Effector memory CD8-positive, alpha-beta T cell (primary cell): ENCODE measurements around the gene METTL23.
"Not testable (repeated sequence)": the region's sequence is repeated elsewhere in the genome, so short reads cannot be mapped to it uniquely, and the experiment has no call there.

Source experiments
- ATAC-seq: fragments of 150-1000 bp; cut with Tn5 transposase; replicated peaks from 2 replicates; pipeline ENCODE4 v1.10.0; 2021; ENCODE audit warnings: mild to moderate bottlenecking, moderate library complexity
- DNase-seq, 3 experiments: peaks; one replicate each; pipeline ENCODE4 v3.0.0; 2021
- H3K27ac Mint-ChIP-seq, 2 donors: one replicate each; pipeline ENCODE4 v1.8.0; 2022; ENCODE audit warnings: mild to moderate bottlenecking in 2 of 2, mixed read lengths in 2 of 2, moderate library complexity in 2 of 2
- H3K27me3 Mint-ChIP-seq, 2 donors: one replicate each; pipeline ENCODE4 v1.8.0; 2022; ENCODE audit warnings: mixed read lengths in 2 of 2
- H3K36me3 Mint-ChIP-seq: one replicate; pipeline ENCODE4 v1.8.0; 2022; ENCODE audit warnings: mild to moderate bottlenecking, moderate library complexity, mixed read lengths; ENCODE audit not compliant: insufficient read depth
- H3K4me1 Mint-ChIP-seq, 2 donors: one replicate each; pipeline ENCODE4 v1.8.0; 2022; ENCODE audit warnings: low read depth in 2 of 2, mixed read lengths in 2 of 2
- H3K4me3 Mint-ChIP-seq, 2 donors: one replicate each; pipeline ENCODE4 v1.8.0; 2022; ENCODE audit warnings: mild to moderate bottlenecking in 2 of 2, mixed read lengths in 2 of 2, moderate library complexity in 2 of 2
- H3K9me3 Mint-ChIP-seq, 2 donors: one replicate each; pipeline ENCODE4 v1.8.0; 2022; ENCODE audit warnings: mixed read lengths in 2 of 2

The METTL23 gene

DNA sequence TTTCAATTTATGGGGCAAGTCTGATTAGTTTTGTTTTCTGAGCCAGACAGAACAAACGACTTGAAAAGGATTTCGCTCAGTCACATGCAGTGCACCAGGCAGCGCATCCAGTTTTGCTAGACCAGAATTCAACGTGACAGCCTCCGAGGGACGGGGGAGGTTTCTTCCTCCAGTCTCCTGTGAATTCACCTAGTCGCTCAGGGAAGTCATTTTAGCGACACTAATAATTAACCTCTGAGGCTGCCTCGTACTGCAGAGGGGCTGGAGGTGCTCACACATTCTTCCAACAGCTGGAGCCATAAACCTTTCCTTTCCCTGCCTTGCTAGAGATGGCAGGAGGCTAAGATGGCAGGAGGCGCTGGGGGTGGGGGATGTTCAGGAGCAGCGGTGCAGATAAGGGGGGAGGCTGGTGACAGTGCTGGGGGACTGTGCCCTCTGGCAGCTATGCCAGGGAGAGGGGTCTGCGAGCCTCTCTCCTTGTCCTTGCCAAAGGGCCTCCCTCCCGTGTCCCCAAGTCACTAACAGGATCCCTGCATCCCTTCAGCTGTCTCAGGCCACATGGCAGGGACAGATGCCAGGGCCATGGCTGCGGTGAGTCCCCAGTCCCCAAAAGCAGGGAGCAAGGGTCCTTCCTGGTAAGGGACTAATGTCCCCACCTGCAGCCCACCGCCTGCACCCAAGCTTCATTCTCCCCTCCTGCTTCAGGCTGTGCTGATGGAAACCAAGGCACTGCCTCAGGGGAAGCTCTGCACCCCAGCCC, 39.9 kb upstream of the METTL23 start:
- Mint-ChIP-seq H3K9me3 (no peaks in the 10 kb centered on the region), H3K4me1 (peaks cover 10 to 12% of the 10 kb centered on the region in 2 donors), H3K4me3 (no peak overlapping the region), H3K27me3 (no peaks in the 10 kb centered on the region), H3K36me3 (peaks cover 7% of the 10 kb centered on the region), H3K27ac (peak overlapping the region in 1 of 2 donors; percentile 26)
- ATAC-seq: no peak
- no peak for DNase-seq

DNA sequence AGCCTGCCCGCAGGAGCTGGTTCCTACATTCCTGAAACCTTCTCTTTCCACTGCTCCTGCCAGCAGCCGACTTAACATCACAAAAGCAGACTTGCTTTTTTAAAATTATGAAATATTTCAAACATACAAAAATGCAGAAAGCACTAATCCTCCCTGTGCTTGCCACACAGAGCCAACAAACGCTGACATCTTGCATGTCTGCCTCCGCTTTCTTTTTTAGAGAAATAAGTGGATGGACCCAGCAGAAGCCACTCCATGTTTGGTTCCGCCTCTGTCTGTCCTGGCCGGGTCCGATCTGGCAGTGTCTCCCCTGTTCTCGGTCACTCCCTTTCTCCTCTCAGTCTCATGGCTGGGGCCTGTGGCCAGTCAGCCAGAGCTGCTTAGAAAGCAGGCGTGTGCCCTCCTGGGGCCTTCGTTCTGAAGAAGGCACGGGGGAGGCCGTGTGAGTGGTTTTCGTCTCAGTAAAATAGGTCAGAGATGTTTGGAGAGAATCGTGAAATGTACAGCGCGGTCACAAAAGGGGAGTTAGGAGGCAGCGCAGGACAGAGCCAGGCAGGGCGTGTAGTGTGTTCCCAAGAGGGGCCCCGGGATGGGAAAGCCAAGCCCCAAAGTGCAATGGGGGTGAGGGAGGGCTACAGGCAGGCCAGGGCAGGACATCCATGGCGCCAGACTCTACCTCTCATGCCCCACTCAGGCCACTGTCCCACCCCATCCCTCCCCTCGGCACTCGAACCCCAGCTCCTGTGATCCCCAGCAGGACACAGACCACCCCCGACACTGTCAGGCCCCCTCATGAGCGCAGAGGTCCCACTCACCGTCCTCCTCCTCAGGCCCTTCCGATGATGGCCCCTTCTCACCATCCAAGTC, 39.1 kb upstream of the METTL23 start:
- Mint-ChIP-seq H3K9me3 (no peaks in the 10 kb centered on the region), H3K4me3 (no peak overlapping the region), H3K27me3 (no peaks in the 10 kb centered on the region), H3K4me1 (peaks cover 2 to 6% of the 10 kb centered on the region in 2 donors), H3K27ac (peak overlapping the region in 1 of 2 donors; percentile 6), H3K36me3 (peaks cover 7% of the 10 kb centered on the region)
- ATAC-seq (no peak), DNase-seq (no peak)

DNA sequence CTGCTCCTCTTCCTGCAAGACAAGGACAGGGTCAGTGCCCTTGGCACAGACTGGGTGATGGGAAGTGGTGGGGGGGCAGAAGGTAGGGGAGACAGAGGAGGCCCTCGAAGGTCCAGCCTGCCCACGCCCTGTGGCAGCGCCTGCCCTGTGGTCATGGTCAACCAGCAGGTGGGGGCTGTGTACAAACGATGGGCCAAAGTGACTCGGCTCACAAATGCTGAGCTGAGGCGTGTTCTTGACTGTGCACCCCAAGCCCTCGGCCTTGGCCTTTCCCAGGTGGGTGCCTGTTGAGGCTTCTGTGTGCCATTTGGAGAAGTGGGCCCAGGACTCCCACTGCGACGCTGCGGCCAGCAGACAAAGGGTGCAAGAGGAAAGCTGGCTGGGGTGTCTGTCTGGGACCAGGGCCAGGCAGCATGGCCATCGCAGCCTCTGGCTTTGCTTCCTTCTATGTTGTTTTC, 38.4 kb upstream of the METTL23 start:
- no peak overlapping the region for H3K4me3 Mint-ChIP-seq
- peak overlapping the region in 1 of 2 donors; percentile 44 for H3K27ac Mint-ChIP-seq
- no peaks in the 10 kb centered on the region for H3K27me3 Mint-ChIP-seq
- no peak for ATAC-seq
- DNase-seq: no peak
- peaks cover 0 to 2% of the 10 kb centered on the region in 2 donors for H3K4me1 Mint-ChIP-seq
- peaks cover 9% of the 10 kb centered on the region for H3K36me3 Mint-ChIP-seq
- no peaks in the 10 kb centered on the region for H3K9me3 Mint-ChIP-seq

DNA sequence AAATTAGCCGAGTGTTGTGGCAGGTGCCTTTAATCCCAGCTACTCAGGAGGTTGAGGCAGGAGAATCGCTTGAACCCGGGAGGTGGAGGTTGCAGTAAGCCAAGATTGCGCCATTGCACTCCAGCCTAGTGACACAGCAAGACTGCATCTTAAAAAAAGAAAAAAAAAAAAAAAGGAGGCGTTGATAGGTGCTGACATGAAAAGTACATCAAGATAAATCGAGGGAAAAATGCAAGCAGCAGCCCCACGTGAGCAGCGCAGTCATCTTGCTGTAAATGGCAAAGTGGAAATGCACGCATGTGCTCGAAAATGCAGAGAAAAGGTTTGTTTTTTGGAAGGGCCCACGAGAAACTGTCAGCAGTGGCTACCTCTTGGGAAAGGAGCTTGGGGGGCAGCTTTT, 36.8 kb upstream of the METTL23 start:
- H3K27ac Mint-ChIP-seq: no peak overlapping the region
- no peaks in the 10 kb centered on the region for H3K9me3 Mint-ChIP-seq
- H3K27me3 Mint-ChIP-seq: no peaks in the 10 kb centered on the region
- no peak overlapping the region for H3K4me3 Mint-ChIP-seq
- no peaks in the 10 kb centered on the region for H3K4me1 Mint-ChIP-seq
- H3K36me3 Mint-ChIP-seq: peaks cover 10% of the 10 kb centered on the region
- ATAC-seq: no peak
- DNase-seq: no peak

DNA sequence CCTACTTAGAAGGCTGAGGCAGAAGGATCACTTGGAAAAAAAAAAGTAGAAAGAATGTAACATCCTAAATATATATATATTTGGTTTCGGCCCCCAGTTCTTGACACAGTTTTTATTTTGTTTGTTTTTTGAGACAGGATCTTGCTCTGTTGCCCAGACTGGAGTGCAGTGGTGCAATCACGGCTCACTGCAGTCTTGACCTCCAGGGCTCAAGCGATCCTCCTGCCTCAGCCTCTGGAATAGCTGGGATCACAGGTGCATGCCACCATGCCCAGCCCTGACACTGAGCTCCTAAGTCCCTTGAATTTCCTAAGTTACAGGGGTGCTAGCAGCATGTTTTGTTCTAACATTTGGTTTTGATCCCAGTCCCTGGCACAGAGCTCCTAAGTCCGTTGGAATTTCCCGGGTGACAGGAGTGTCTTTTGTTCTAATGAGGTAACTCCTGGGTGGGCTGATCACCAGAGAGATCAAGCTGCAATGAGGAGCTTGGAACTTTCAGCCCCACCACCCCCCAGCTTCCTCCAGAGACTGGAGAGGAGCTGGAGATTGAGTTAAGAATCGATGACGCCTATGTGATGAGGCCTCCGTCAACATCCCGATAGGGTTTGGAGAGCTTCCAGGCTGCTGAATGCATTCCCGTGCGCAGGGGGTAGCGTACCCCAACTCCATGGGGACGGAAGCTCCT, 35.9 kb upstream of the METTL23 start:
- Mint-ChIP-seq H3K9me3 (no peaks in the 10 kb centered on the region), H3K4me1 (peaks cover 0 to 4% of the 10 kb centered on the region in 2 donors), H3K4me3 (no peak overlapping the region), H3K36me3 (peaks cover 6% of the 10 kb centered on the region), H3K27ac (no peak overlapping the region), H3K27me3 (no peaks in the 10 kb centered on the region)
- ATAC-seq: no peak
- DNase-seq: no peak

DNA sequence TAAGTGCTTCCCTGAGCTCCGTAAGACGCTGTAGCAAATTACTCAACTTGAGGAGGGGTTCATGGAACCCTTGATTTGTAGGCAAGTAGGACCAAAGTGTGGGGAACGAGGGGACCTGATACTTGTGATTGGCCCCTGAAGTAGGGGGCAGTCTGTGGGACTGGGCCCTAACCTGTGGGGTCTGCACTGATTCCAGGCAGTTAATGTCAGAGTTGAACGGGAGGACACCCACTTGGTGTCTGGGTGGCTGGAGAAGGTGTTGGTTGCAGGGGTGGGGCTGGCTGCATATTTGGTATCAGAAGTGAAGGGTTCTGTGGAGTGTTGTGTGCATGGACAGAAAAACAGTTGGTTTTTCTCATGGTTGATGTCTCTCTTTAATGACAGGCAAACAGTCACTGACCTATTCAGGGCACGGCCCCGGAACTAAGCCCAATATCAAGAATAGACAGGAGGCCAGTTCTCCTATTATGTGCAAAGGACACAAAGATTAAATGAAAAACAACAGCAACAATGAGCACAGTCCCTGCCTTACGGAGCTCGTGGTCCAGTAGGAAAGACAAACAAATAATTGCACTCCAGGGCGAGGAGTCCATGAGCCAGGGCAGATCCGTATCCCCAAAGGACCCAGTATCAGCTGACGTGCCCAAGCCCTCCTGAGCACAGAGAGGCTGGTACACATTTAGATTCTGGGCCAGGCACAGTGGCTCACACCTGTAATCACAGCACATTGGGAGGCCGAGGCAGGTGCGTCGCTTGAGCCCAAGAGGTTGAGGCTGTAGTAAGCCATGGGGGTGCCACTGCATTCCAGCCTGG, 35.1 kb upstream of the METTL23 start:
- no peak overlapping the region for H3K27ac Mint-ChIP-seq

DNA sequence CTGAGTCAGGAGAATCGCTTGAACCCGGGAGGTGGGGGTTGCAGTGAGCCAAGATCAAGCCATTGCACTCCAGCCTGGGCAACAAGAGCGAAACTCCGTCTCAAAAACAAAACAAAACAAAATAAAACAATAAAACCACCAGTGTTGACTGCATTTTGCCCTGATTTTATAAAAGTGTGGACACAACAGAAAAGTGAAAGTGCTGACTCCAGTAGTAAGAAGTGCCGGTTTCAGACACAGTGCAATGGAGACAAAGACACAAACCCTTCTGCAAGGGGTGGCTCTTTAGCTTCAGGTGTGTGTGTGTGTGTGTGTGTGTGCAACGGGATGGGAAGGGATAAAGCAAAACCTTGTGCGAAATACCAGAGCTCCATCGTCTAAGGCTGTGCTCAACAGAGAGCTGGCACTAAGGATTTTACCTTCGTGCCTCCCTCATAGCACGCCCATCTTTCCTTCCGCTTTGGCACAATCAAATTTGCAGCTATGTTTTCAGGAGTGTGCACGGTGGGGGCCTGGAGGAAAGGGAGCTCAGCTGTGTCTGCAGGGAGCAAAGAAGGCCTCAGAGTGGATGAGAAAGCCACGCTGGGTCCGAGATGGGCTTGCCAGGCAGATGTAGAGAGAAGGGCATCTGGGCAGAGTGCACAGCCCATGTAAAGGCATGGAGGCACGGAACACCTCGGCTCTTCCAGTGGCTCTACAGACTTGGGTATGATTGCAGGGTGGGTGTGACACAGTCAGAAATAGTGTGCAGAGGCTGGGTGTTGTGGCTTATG, 31.4 kb upstream of the METTL23 start:
- DNase-seq (no peak), ATAC-seq (no peak)
- Mint-ChIP-seq H3K36me3 (peaks cover 6% of the 10 kb centered on the region), H3K4me1 (peaks cover 12 to 23% of the 10 kb centered on the region in 2 donors), H3K27me3 (no peaks in the 10 kb centered on the region), H3K27ac (peak overlapping the region in 1 of 2 donors; percentile 60), H3K4me3 (peak overlapping the region in 1 of 2 donors; percentile 29), H3K9me3 (no peaks in the 10 kb centered on the region)

More for the DNA sequence above, 35.1 kb upstream of the METTL23 start:
- DNase-seq (no peak), ATAC-seq (no peak)
- H3K9me3 Mint-ChIP-seq: no peaks in the 10 kb centered on the region
- H3K4me3 Mint-ChIP-seq: no peak overlapping the region
- H3K36me3 Mint-ChIP-seq: peaks cover 6% of the 10 kb centered on the region
- no peaks in the 10 kb centered on the region for H3K27me3 Mint-ChIP-seq
- H3K4me1 Mint-ChIP-seq: peaks cover 4 to 8% of the 10 kb centered on the region in 2 donors

DNA sequence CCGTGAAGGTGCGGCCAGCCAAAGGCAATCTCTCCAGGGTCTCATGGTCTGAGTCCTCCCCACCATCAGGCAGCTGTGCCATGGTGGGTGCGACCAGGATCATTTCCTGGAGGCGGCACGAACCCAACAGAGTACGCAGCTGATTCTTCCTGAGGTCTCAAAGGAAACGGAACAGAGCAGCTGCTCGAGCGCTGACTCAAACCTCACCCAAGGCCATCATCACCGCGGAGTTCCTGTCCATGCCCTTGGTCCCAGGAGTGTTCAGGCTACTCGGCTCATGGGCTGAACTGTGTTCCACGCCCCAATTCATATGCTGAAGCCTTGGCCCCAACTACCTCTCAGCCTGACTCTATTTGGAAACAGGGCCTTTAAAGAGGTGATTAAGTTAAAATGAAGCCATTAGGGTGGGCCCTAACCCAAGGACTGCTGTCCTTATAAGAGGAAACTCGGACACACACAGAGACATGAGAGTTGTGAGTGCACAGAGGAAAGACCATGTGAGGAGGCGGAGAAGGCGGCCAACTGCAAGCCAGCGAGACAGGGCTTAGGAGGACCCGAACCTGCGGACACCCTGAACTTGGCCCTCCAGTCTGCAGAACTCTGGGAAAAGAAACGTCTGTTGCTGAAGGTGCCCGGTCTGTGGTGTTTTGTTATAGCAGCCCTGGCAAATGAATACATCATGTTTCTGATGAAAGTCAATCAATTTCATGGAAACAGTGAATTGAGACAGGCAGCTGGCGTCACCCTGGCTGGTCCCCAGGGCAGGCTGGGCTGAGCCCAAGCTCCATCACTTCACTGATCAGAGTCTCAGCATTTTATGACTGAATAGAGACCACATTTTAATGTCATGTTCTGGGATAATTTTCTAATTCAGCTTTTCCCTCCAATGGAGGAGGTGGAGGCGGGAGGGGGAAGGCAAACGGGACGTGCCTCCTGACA, 29.6 kb upstream of the METTL23 start:
- Mint-ChIP-seq H3K9me3 (no peaks in the 10 kb centered on the region), H3K4me3 (peak overlapping the region in 1 of 2 donors; percentile 10), H3K36me3 (peaks cover 3% of the 10 kb centered on the region), H3K4me1 (peaks cover 27 to 30% of the 10 kb centered on the region in 2 donors), H3K27me3 (no peaks in the 10 kb centered on the region), H3K27ac (peak overlapping the region; percentile 64 to 68)
- DNase-seq (no peak), ATAC-seq (no peak)

DNA sequence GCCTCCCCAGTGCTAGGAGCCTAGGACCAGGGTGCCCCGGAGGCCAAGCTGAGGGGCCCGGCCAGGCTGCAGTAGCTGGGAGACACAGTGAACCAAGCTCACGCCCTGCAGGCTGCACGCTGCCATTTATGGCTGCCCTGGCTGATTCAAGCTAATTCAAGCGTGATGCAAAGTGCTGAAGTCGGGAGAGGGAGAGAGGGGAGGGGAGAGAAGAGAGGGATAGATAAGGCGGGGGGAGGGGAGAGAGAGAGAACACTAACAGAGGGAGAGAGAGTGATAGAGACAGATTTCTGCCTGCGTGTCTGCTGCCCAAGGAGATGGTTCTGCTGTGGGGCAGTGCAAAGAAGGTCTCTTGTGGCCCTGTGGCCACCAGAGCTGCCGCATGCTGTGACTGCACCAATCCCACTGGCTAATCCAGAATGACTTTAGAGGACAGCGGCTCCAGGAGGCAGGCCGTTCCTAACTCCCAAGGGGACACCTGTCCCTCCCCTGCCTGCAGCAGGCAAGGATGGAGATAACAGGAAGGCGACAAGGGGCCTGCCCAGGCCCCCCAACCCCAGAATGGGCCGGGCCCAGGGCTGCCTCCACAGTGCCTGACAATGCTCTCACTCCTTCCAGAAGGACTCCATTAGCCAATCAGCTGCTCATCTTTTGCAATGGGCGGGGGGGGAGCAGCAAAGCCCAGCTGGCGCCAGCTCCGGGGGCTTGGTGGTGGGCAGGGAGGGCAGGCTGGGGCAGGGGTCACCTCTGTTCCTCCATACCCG, 28.8 kb upstream of the METTL23 start:
- DNase-seq (no peak), ATAC-seq (no peak)
- H3K9me3 Mint-ChIP-seq: no peaks in the 10 kb centered on the region
- no peak overlapping the region for H3K4me3 Mint-ChIP-seq
- peaks cover 27 to 30% of the 10 kb centered on the region in 2 donors for H3K4me1 Mint-ChIP-seq
- peaks cover 3% of the 10 kb centered on the region for H3K36me3 Mint-ChIP-seq
- H3K27ac Mint-ChIP-seq: peak overlapping the region; percentile 60 to 64
- H3K27me3 Mint-ChIP-seq: no peaks in the 10 kb centered on the region

DNA sequence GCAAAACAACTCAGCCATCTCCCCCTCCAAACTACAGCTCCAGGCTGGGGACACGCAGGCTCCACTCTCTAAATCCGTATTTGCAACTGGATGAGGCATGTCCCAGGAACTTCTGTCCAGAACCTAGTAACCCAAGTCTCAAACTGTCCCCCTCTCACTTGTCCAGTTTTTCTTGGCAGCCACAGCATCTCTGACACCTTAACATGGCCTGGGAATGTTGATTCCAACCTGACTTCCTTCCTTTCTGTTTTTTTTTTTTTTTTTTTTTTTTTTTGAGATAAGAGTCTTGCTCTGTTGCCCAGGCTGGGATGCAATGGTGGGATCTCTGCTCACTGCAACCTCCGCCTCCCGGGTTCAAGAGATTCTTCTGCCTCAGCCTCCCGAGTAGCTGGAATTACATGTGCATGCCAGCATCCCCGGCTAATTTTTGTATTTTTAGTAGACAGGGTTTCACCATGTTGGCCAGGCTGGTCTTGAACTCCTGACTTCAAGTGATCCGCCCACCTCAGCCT, 28.1 kb upstream of the METTL23 start:
- H3K4me3 Mint-ChIP-seq, H3K9me3 Mint-ChIP-seq, H3K27me3 Mint-ChIP-seq, ATAC-seq, H3K36me3 Mint-ChIP-seq, DNase-seq: not testable (repeated sequence)
- peaks cover 27 to 30% of the 10 kb centered on the region in 2 donors for H3K4me1 Mint-ChIP-seq
- H3K27ac Mint-ChIP-seq: peak overlapping the region; percentile 60 to 81

DNA sequence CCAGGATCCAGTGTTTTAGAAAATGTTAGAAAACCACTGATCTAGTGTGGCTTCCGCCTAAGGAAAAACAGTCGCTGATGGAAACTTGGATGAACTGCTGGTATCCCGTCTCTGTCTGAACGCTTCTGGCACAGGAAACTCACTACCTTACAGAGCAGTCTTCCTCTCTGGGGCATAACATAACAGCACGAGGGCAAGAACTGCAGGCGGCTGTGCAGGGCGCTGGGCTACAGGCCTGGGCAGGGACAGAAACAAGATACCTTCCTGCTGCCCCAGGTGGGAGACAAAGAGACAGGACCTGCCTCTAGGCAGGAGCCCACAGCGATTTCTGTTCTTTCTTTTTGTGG, 26.4 kb upstream of the METTL23 start:
- DNase-seq (no peak), ATAC-seq (no peak)
- no peaks in the 10 kb centered on the region for H3K9me3 Mint-ChIP-seq
- no peaks in the 10 kb centered on the region for H3K27me3 Mint-ChIP-seq
- H3K4me1 Mint-ChIP-seq: peaks cover 27 to 29% of the 10 kb centered on the region in 2 donors
- no peaks in the 10 kb centered on the region for H3K36me3 Mint-ChIP-seq
- peak overlapping the region; percentile 64 to 70 for H3K4me3 Mint-ChIP-seq
- H3K27ac Mint-ChIP-seq: peak overlapping the region; percentile 81 to 92
